T-cell (primary cell): Measurements from ENCODE around the gene CCT2. TPM values are rescaled to one million over a fixed set of nuclear protein-coding genes. Genes with fewer than 3 reads are reported as not detected.

ENCODE experiments used
- ATAC-seq, 4 experiments: fragments of 200-7000 bp in 3 of 4; fragments of 150-1000 bp in 1 of 4; cut with Tn5 transposase; replicated peaks in 1 of 4; 1 replicate in 3 of 4; 2 replicates in 1 of 4; pipeline ENCODE4 v1.10.0; 2021; ENCODE audit warnings: moderate library complexity in 3 of 4, mild to moderate bottlenecking in 2 of 4, moderate number of reproducible peaks in 1 of 4
- CTCF ChIA-PET, 2 donors: fragments of 300-600 bp; sonication (Branson Sonifier 250); formaldehyde crosslinking; loops; one replicate each; lab custom pipeline; 2022; ENCODE audit warnings: antibody characterized with exemption in 2 of 2; lab: Charles Lee
- POLR2A ChIA-PET, 2 donors: fragments of 300-600 bp; sonication (Branson Sonifier 250); formaldehyde crosslinking; loops; one replicate each; lab custom pipeline; 2022; ENCODE audit warnings: antibody characterized with exemption in 2 of 2; lab: Charles Lee
- DNase-seq, 35 experiments: peaks; one replicate each; pipeline versions ENCODE4 v3.0.0 to v3.0.0-alpha.2; 2013 to 2023
- H3K27ac ChIP-seq: one replicate; pipeline ENCODE4 v1.5.1; 2013; ENCODE audit warnings: low read length
- H3K27me3 ChIP-seq, 2 experiments: replicated peaks in 1 of 2; 1 replicate in 1 of 2; 2 replicates in 1 of 2; pipeline versions ENCODE4 v1.6.1 to v1.7.0; 2013; ENCODE audit warnings: low read length in 1 of 2, mixed read lengths in 1 of 2; ENCODE audit not compliant: control insufficient read depth in 2 of 2, insufficient read depth in 2 of 2; ENCODE audit errors: extremely low read depth in 1 of 2
- H3K36me3 ChIP-seq, 2 donors: 1 replicate in 1 of 2; 2 replicates in 1 of 2; pipeline versions ENCODE4 v1.6.1 to v1.7.0; 2013; ENCODE audit warnings: low read length in 1 of 2; ENCODE audit not compliant: control insufficient read depth in 2 of 2, insufficient read depth in 1 of 2; ENCODE audit errors: extremely low read depth in 1 of 2
- H3K4me1 ChIP-seq, 2 experiments: 1 replicate in 1 of 2; 2 replicates in 1 of 2; pipeline versions ENCODE4 v1.6.1 to v1.7.0; 2013; ENCODE audit warnings: low read length in 2 of 2, mixed read lengths in 1 of 2; ENCODE audit not compliant: insufficient read depth in 2 of 2, control insufficient read depth in 1 of 2; ENCODE audit errors: extremely low read depth in 1 of 2
- H3K4me3 ChIP-seq, 2 donors: 1 replicate in 1 of 2; 2 replicates in 1 of 2; pipeline versions ENCODE4 v1.5.1 to v1.7.0; 2013; ENCODE audit warnings: mild to moderate bottlenecking in 2 of 2, low read length in 1 of 2, moderate library complexity in 1 of 2; ENCODE audit not compliant: control insufficient read depth in 1 of 2; ENCODE audit errors: extremely low read depth in 1 of 2
- H3K9me3 ChIP-seq: 2 replicates; pipeline ENCODE4 v1.7.0; 2013
- H3K27ac Mint-ChIP-seq, 2 donors: one replicate each; pipeline ENCODE4 v1.8.0; 2020 to 2021; ENCODE audit warnings: mild to moderate bottlenecking in 2 of 2, mixed read lengths in 2 of 2
- H3K27me3 Mint-ChIP-seq, 2 donors: one replicate each; pipeline ENCODE4 v1.8.0; 2021 to 2022; ENCODE audit warnings: mixed read lengths in 2 of 2
- H3K36me3 Mint-ChIP-seq: one replicate; pipeline ENCODE4 v1.8.0; 2021; ENCODE audit warnings: mixed read lengths
- H3K4me1 Mint-ChIP-seq, 3 donors: one replicate each; pipeline ENCODE4 v1.8.0; 2020 to 2022; ENCODE audit warnings: mixed read lengths in 3 of 3, mild to moderate bottlenecking in 1 of 3
- H3K4me3 Mint-ChIP-seq, 3 donors: one replicate each; pipeline ENCODE4 v1.8.0; 2020 to 2022; ENCODE audit warnings: mild to moderate bottlenecking in 3 of 3, mixed read lengths in 3 of 3, moderate library complexity in 3 of 3
- H3K9me3 Mint-ChIP-seq, 3 donors: one replicate each; pipeline ENCODE4 v1.8.0; 2020 to 2022; ENCODE audit warnings: mixed read lengths in 3 of 3
- WGBS: methylation state at CpG from one replicate; pipeline ENCODE4 v1.1.5; 2013; ENCODE audit warnings: missing lambda C conversion rate; ENCODE audit not compliant: insufficient coverage; 5-methylcytosine and 5-hydroxymethylcytosine counted together
- total RNA-seq, 35 experiments: library from RNA in 6 of 35; stranded (reverse) in 6 of 35; fragments of 120-200 nt in 1 of 35; gene quantifications; one replicate each; pipeline versions ENCODE4 v1.2.1 to v1.2.4 and lab custom pipeline; 2013 to 2026

The CCT2 gene
- total RNA-seq, 5 donors from 2014 or later (not counting 1 experiment from before 2014, with no cell fraction given), result 108 to 183 (median 111) TPM

DNA sequence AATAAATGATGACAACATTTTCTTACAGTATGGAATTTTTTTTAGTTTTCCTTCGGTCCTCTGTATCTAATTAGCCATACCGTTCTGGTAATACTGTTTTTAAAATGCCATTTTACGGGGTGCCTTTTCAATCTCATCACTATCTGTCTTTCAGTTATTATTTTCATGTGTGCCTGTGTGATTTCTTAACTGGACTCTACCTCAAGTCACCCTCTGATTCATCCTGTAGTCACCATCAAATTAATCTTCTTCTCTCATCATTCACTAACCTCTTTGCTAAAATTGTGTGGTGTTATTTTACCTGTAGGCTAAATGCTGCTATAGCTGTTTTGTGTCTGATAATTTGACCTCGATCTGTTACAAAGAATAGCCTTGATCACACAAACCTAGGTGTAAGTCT, 16.0 kb upstream of the CCT2 start:
- no peak for ATAC-seq
- peaks cover 0 to 48% of the 10 kb centered on the region in 2 donors for H3K36me3 ChIP-seq

GRCh38 chr12:69570000-69570516, 15.2 kb upstream of the CCT2 start:
- H3K27ac ChIP-seq, result no peak overlapping the region
- ChIA-PET POLR2A (interaction anchor here in 1 of 2 donors (0.5 to 1.4 kb wide), 3 partner anchors 210 to 788 kb away, joined by 3 to 6 read pairs (median 3); no protein-coding TSS in a partner anchor), CTCF (interaction anchor here (0.6 to 7.1 kb wide), 21 partner anchors 10 to 1388 kb away, joined by 3 to 94 read pairs (median 4); partner anchors contain the start of genes CCT2 (in 1 of the 2), FRS2 (in 1 of the 2) and LYZ (in 1 of the 2))
- no peaks in the 10 kb centered on the region for H3K27me3 ChIP-seq
- WGBS, result no CpG with 5 or more reads among the region's 10 CpGs
- no peaks in the 10 kb centered on the region for H3K9me3 ChIP-seq
- Mint-ChIP-seq H3K4me1 (peaks cover 0 to 6% (median 4%) of the 10 kb centered on the region in 3 donors), H3K36me3 (peaks cover 36% of the 10 kb centered on the region), H3K27ac (peak overlapping the region; percentile 13 to 72), H3K27me3 (no peaks in the 10 kb centered on the region), H3K9me3 (no peaks in the 10 kb centered on the region), H3K4me3 (no peak overlapping the region)
- DNase-seq (no peak), ATAC-seq (no peak)
- peaks cover 0 to 55% of the 10 kb centered on the region in 2 donors for H3K36me3 ChIP-seq
- H3K4me1 ChIP-seq, result no peaks in the 10 kb centered on the region
- H3K4me3 ChIP-seq, result no peak overlapping the region

More for the DNA sequence above, 16.0 kb upstream of the CCT2 start:
- Histone ChIP-seq H3K27me3 (no peaks in the 10 kb centered on the region), H3K9me3 (no peaks in the 10 kb centered on the region), H3K4me1 (no peaks in the 10 kb centered on the region), H3K4me3 (no peak overlapping the region), H3K27ac (no peak overlapping the region)
- POLR2A ChIA-PET, result interaction anchor here in 1 of 2 donors (0.7 kb wide), 1 partner anchor 766 kb away, joined by 3 read pairs; no protein-coding TSS in a partner anchor
- CTCF ChIA-PET, result interaction anchor here (0.5 to 7.1 kb wide), 14 partner anchors 10 to 1388 kb away, joined by 3 to 94 read pairs (median 4); partner anchors contain the start of genes CCT2 (in 1 of the 2) and LYZ (in 1 of the 2)
- H3K9me3 Mint-ChIP-seq, result no peaks in the 10 kb centered on the region
- H3K4me3 Mint-ChIP-seq, result no peak overlapping the region
- peaks cover 0 to 6% (median 4%) of the 10 kb centered on the region in 3 donors for H3K4me1 Mint-ChIP-seq
- no peaks in the 10 kb centered on the region for H3K27me3 Mint-ChIP-seq
- 43% methylated on average over 1 of the region's 4 CpGs for WGBS
- H3K36me3 Mint-ChIP-seq, result peaks cover 29% of the 10 kb centered on the region
- no peak for DNase-seq
- H3K27ac Mint-ChIP-seq, result peak overlapping the region in 1 of 2 donors; percentile 63

- H3K9me3 ChIP-seq, result no peaks in the 10 kb centered on the region
- Mint-ChIP-seq H3K27me3 (no peaks in the 10 kb centered on the region), H3K4me3 (no peak overlapping the region), H3K4me1 (peaks cover 0 to 6% (median 4%) of the 10 kb centered on the region in 3 donors), H3K36me3 (peaks cover 36% of the 10 kb centered on the region), H3K9me3 (no peaks in the 10 kb centered on the region), H3K27ac (peak overlapping the region in 1 of 2 donors; percentile 31)
- WGBS, result no CpG with 5 or more reads among the region's 6 CpGs
- H3K4me3 ChIP-seq, result no peak overlapping the region
- peak in 33 of 35 experiments; percentile 6 to 86 (median 44) for DNase-seq
- H3K27ac ChIP-seq, result peak overlapping the region; percentile 54
- CTCF ChIA-PET, result interaction anchor here (0.5 to 7.1 kb wide), 31 partner anchors 8 to 416 kb away, joined by 3 to 94 read pairs (median 4); partner anchors contain the start of genes CCT2 (in 1 of the 2) and FRS2 (in 1 of the 2)
- H3K27me3 ChIP-seq, result no peaks in the 10 kb centered on the region
- peaks cover 0 to 60% of the 10 kb centered on the region in 2 donors for H3K36me3 ChIP-seq
- no peaks in the 10 kb centered on the region for H3K4me1 ChIP-seq
- peak; percentile 54 to 87 (median 56) for ATAC-seq
- POLR2A ChIA-PET, result interaction anchor here (0.5 to 1.4 kb wide), 3 partner anchors 185 to 214 kb away, joined by 3 to 8 read pairs (median 3); no protein-coding TSS in a partner anchor
Measured at GRCh38 chr12:69570545-69571399, 14.5 kb upstream of the CCT2 start.

GRCh38 chr12:69575346-69575745, 9.9 kb upstream of the CCT2 start:
- peaks cover 0 to 38% of the 10 kb centered on the region in 2 donors for H3K36me3 ChIP-seq
- WGBS, result no CpG with 5 or more reads among the region's 3 CpGs
- Mint-ChIP-seq H3K4me3 (no peak overlapping the region), H3K27me3 (no peaks in the 10 kb centered on the region), H3K9me3 (no peaks in the 10 kb centered on the region), H3K4me1 (peaks cover 0 to 6% (median 0%) of the 10 kb centered on the region in 3 donors), H3K27ac (no peak overlapping the region), H3K36me3 (peaks cover 28% of the 10 kb centered on the region)
- H3K9me3 ChIP-seq, result no peaks in the 10 kb centered on the region
- no peaks in the 10 kb centered on the region for H3K4me1 ChIP-seq
- ChIA-PET POLR2A (no interaction called here), CTCF (no interaction called here)
- ATAC-seq (no peak), DNase-seq (no peak)
- no peak overlapping the region for H3K27ac ChIP-seq
- H3K4me3 ChIP-seq, result no peak overlapping the region
- H3K27me3 ChIP-seq, result no peaks in the 10 kb centered on the region

- no peaks in the 10 kb centered on the region for H3K9me3 Mint-ChIP-seq
- CTCF ChIA-PET, result no interaction called here
- no peak overlapping the region for H3K27ac Mint-ChIP-seq
- H3K4me3 Mint-ChIP-seq, result no peak overlapping the region
- no peak overlapping the region for H3K4me3 ChIP-seq
- DNase-seq (no peak), ATAC-seq (no peak)
- no CpG with 5 or more reads among the region's 2 CpGs for WGBS
- H3K27me3 Mint-ChIP-seq, result no peaks in the 10 kb centered on the region
- H3K4me1 Mint-ChIP-seq, result no peaks in the 10 kb centered on the region
- H3K9me3 ChIP-seq, result no peaks in the 10 kb centered on the region
- POLR2A ChIA-PET, result no interaction called here
- no peaks in the 10 kb centered on the region for H3K4me1 ChIP-seq
- peaks cover 12% of the 10 kb centered on the region for H3K36me3 Mint-ChIP-seq
- no peak overlapping the region for H3K27ac ChIP-seq
- H3K27me3 ChIP-seq, result no peaks in the 10 kb centered on the region
- peaks cover 0 to 22% of the 10 kb centered on the region in 2 donors for H3K36me3 ChIP-seq
Measured at GRCh38 chr12:69578283-69578682, 7.0 kb upstream of the CCT2 start.

- no peak overlapping the region for H3K27ac Mint-ChIP-seq
- H3K27me3 Mint-ChIP-seq, result no peaks in the 10 kb centered on the region
- peaks cover 0 to 17% of the 10 kb centered on the region in 2 donors for H3K36me3 ChIP-seq
- no peak overlapping the region for H3K4me3 Mint-ChIP-seq
- H3K4me1 ChIP-seq, result no peaks in the 10 kb centered on the region
- CTCF ChIA-PET, result interaction anchor here (0.6 to 2.0 kb wide), 5 partner anchors 9 to 425 kb away, joined by 3 to 8 read pairs (median 4); no protein-coding TSS in a partner anchor
- H3K4me3 ChIP-seq, result no peak overlapping the region
- H3K4me1 Mint-ChIP-seq, result peaks cover 0 to 3% (median 0%) of the 10 kb centered on the region in 3 donors
- H3K9me3 Mint-ChIP-seq, result no peaks in the 10 kb centered on the region
- DNase-seq, result no peak
- H3K27me3 ChIP-seq, result no peaks in the 10 kb centered on the region
- ATAC-seq, result no peak
- WGBS, result 40% methylated on average over 1 of the region's 4 CpGs
- POLR2A ChIA-PET, result no interaction called here
- no peaks in the 10 kb centered on the region for H3K9me3 ChIP-seq
- no peak overlapping the region for H3K27ac ChIP-seq
- peaks cover 9% of the 10 kb centered on the region for H3K36me3 Mint-ChIP-seq
Measured at GRCh38 chr12:69579029-69579428, 6.2 kb upstream of the CCT2 start.
